Smooth muscle cell (in vitro differentiated cells): ENCODE results near the gene MT1H. TPM values are rescaled to one million over a fixed set of nuclear protein-coding genes. Genes with fewer than 3 reads are reported as not detected.
"Not testable (repeated sequence)": the region's sequence is repeated elsewhere in the genome, so short reads cannot be mapped to it uniquely, and the experiment has no call there.

Source experiments
- DNase-seq: peaks from one replicate; lab custom pipeline; 2025; ENCODE audit not compliant: unreplicated experiment; lab: John Stamatoyannopoulos, UW
- H2AFZ ChIP-seq: fragments of 200-600 bp; sonication (generic); 2 replicates; pipeline ENCODE4 v1.6.0; 2016; ENCODE audit warnings: antibody characterized with exemption, low read depth, mild to moderate bottlenecking
- H3F3A ChIP-seq: fragments of 200-600 bp; sonication (generic); 2 replicates; pipeline ENCODE4 v1.6.0; 2017; ENCODE audit warnings: antibody characterized with exemption, low read depth
- H3K27ac ChIP-seq: fragments of 200-600 bp; sonication (generic); 2 replicates; pipeline ENCODE4 v1.5.1; 2016; ENCODE audit warnings: low read depth, mild to moderate bottlenecking
- H3K27me3 ChIP-seq: fragments of 200-600 bp; sonication (generic); 2 replicates; pipeline ENCODE4 v1.6.1; 2016; ENCODE audit warnings: low read depth, mild to moderate bottlenecking
- H3K36me3 ChIP-seq: fragments of 200-600 bp; sonication (generic); 2 replicates; pipeline ENCODE4 v1.5.1; 2016; ENCODE audit warnings: low read depth
- H3K4me1 ChIP-seq: fragments of 200-600 bp; sonication (generic); 2 replicates; pipeline ENCODE4 v1.5.1; 2016; ENCODE audit warnings: low read depth
- H3K4me2 ChIP-seq: fragments of 200-600 bp; sonication (generic); 2 replicates; pipeline ENCODE4 v1.6.0; 2016; ENCODE audit warnings: mild to moderate bottlenecking
- H3K4me3 ChIP-seq: fragments of 200-600 bp; sonication (generic); 2 replicates; pipeline ENCODE4 v1.5.1; 2016; ENCODE audit warnings: mild to moderate bottlenecking
- H3K79me2 ChIP-seq: fragments of 200-600 bp; sonication (generic); 2 replicates; pipeline ENCODE4 v1.6.0; 2016; ENCODE audit warnings: low read depth, mild to moderate bottlenecking
- H3K9ac ChIP-seq: fragments of 200-600 bp; sonication (generic); 2 replicates; pipeline ENCODE4 v1.6.0; 2016; ENCODE audit warnings: low read depth
- H3K9me3 ChIP-seq: fragments of 200-600 bp; sonication (generic); replicated peaks from 2 replicates; pipeline ENCODE4 v1.5.1; 2016; ENCODE audit warnings: low read depth
- H4K20me1 ChIP-seq: fragments of 200-600 bp; sonication (generic); 2 replicates; pipeline ENCODE4 v1.6.0; 2016; ENCODE audit warnings: low read depth
- CTCF ChIP-seq: fragments of 200-600 bp; sonication (generic); IDR thresholded peaks from 2 replicates; pipeline ENCODE4 v1.5.1; 2017; ENCODE audit warnings: borderline replicate concordance, mild to moderate bottlenecking, antibody characterized with exemption; ENCODE audit not compliant: insufficient read depth, poor library complexity, severe bottlenecking
- WGBS: methylation state at CpG from one replicate; pipeline ENCODE4 v1.1.7; 2016; ENCODE audit warnings: low lambda C conversion rate; 5-methylcytosine and 5-hydroxymethylcytosine counted together
- polyA plus RNA-seq: library from polyadenylated mRNA; unstranded; fragments of >200 nt; fragmentation: Nextera tagmentation; extraction: Ambion mirVana; gene quantifications from 2 replicates; pipeline ENCODE4 v1.2.1, GENCODE V29; 2016
- total RNA-seq: library from RNA; depleted of rRNA; stranded (reverse); fragments of >200 nt; gene quantifications from 2 replicates; pipeline ENCODE4 v1.2.3, GENCODE V29; 2014

Gene MT1H
- total and polyA plus RNA-seq, 2 experiments from 2014 or later, result not detected

- Histone ChIP-seq H3K9me3 (no peaks in the 10 kb centered on the region), H3K79me2 (no peaks in the 10 kb centered on the region), H3K36me3 (no peaks in the 10 kb centered on the region), H3K4me3 (no peak overlapping the region), H3K4me1 (no peaks in the 10 kb centered on the region), H3K27me3 (peaks cover 100% of the 10 kb centered on the region), H3K27ac (no peak overlapping the region), H3F3A (no peaks in the 10 kb centered on the region), H4K20me1 (no peaks in the 10 kb centered on the region), H3K9ac (no peak overlapping the region), H3K4me2 (no peak overlapping the region), H2AFZ (no peak overlapping the region)
- DNase-seq, result no peak
- no peak for TF ChIP-seq CTCF
- WGBS, result 74% methylated on average over 11 of the region's 11 CpGs
Observed at GRCh38 chr16:56672761-56673536, 3.3 kb downstream of the MT1H start.

- peak; percentile 40 for TF ChIP-seq CTCF
- no peak for DNase-seq
- Histone ChIP-seq H3K36me3 (no peaks in the 10 kb centered on the region), H4K20me1 (no peaks in the 10 kb centered on the region), H3K4me2 (no peak overlapping the region), H3F3A (no peaks in the 10 kb centered on the region), H3K27ac (no peak overlapping the region), H3K9me3 (no peaks in the 10 kb centered on the region), H3K27me3 (peaks cover 93% of the 10 kb centered on the region), H2AFZ (no peak overlapping the region), H3K79me2 (no peaks in the 10 kb centered on the region), H3K4me3 (no peak overlapping the region), H3K4me1 (no peaks in the 10 kb centered on the region), H3K9ac (no peak overlapping the region)
- WGBS, result 34% methylated on average over 12 of the region's 12 CpGs
Observed at GRCh38 chr16:56673921-56674320, 4.3 kb downstream of the MT1H start.

- not testable (repeated sequence) for H3K4me2 ChIP-seq, DNase-seq, H3K9ac ChIP-seq, H3F3A ChIP-seq, H3K4me3 ChIP-seq, H3K79me2 ChIP-seq, H3K4me1 ChIP-seq, H3K27ac ChIP-seq, H3K36me3 ChIP-seq, H4K20me1 ChIP-seq, H3K9me3 ChIP-seq, H2AFZ ChIP-seq
- WGBS, result 62% methylated on average over 6 of the region's 6 CpGs
- H3K27me3 ChIP-seq, result peaks cover 86% of the 10 kb centered on the region
Observed at GRCh38 chr16:56674570-56674969, 5.0 kb downstream of the MT1H start.

- H3F3A ChIP-seq, result no peaks in the 10 kb centered on the region
- no peaks in the 10 kb centered on the region for H3K36me3 ChIP-seq
- TF ChIP-seq CTCF, result no peak
- peak overlapping the region; percentile 6 for H3K4me3 ChIP-seq
- no peak overlapping the region for H3K9ac ChIP-seq
- H3K9me3 ChIP-seq, result no peaks in the 10 kb centered on the region
- no peak for DNase-seq
- no peaks in the 10 kb centered on the region for H4K20me1 ChIP-seq
- H3K79me2 ChIP-seq, result no peaks in the 10 kb centered on the region
- no peaks in the 10 kb centered on the region for H3K4me1 ChIP-seq
- peaks cover 74% of the 10 kb centered on the region for H3K27me3 ChIP-seq
- no peak overlapping the region for H2AFZ ChIP-seq
- WGBS, result 7% methylated on average over 30 of the region's 32 CpGs
- H3K27ac ChIP-seq, result no peak overlapping the region
- peak overlapping the region; percentile 69 for H3K4me2 ChIP-seq
Observed at GRCh38 chr16:56675685-56676210, 6.1 kb downstream of the MT1H start.
